WTC11 (cell line): ENCODE results near the gene NEK7. TPM values are rescaled to one million over a fixed set of nuclear protein-coding genes. Genes with fewer than 3 reads are reported as not detected.

Source experiments
- ATAC-seq: fragments of 200-7000 bp; cut with Tn5 transposase; 2 replicates; pipeline ENCODE4 v1.10.0; 2021; ENCODE audit warnings: mild to moderate bottlenecking, moderate library complexity
- CTCF ChIA-PET: fragments of 300-600 bp; sonication (Branson Sonifier 250); formaldehyde crosslinking; loops from one replicate; lab custom pipeline; 2021; ENCODE audit warnings: antibody characterized with exemption; lab: Charles Lee
- POLR2A ChIA-PET: fragments of 350-600 bp; sonication (Branson Sonifier 250); formaldehyde crosslinking; loops from one replicate; lab custom pipeline; 2021; ENCODE audit warnings: antibody characterized with exemption; lab: Charles Lee
- DNase-seq: peaks from one replicate; pipeline ENCODE4 v3.0.0; 2021; ENCODE audit warnings: low spot score
- H3K27ac Mint-ChIP-seq: 2 replicates; pipeline ENCODE4 v1.8.0; 2021; ENCODE audit warnings: mixed read lengths
- H3K27me3 Mint-ChIP-seq: 2 replicates; pipeline ENCODE4 v1.8.0; 2021; ENCODE audit warnings: low read depth, mild to moderate bottlenecking, moderate library complexity, mixed read lengths
- H3K36me3 Mint-ChIP-seq: 2 replicates; pipeline ENCODE4 v1.8.0; 2021; ENCODE audit warnings: mixed read lengths
- H3K4me1 Mint-ChIP-seq: 2 replicates; pipeline ENCODE4 v1.8.0; 2022; ENCODE audit warnings: mixed read lengths
- H3K4me3 Mint-ChIP-seq: 2 replicates; pipeline ENCODE4 v1.8.0; 2021; ENCODE audit warnings: mild to moderate bottlenecking, moderate library complexity, mixed read lengths
- H3K9me3 Mint-ChIP-seq: 2 replicates; pipeline ENCODE4 v1.8.0; 2021; ENCODE audit warnings: mixed read lengths
- CREB1 ChIP-seq: sonication (generic); formaldehyde crosslinking; IDR thresholded peaks from 2 replicates; pipeline ENCODE4 v1.8.0; 2023; ENCODE audit warnings: mild to moderate bottlenecking, missing genetic modification reagents
- ESRRA ChIP-seq: sonication (generic); formaldehyde crosslinking; IDR thresholded peaks from 2 replicates; pipeline ENCODE4 v1.8.1; 2022; ENCODE audit warnings: mild to moderate bottlenecking, missing genetic modification reagents, borderline replicate concordance
- FOXP1 ChIP-seq: sonication (generic); formaldehyde crosslinking; IDR thresholded peaks from 2 replicates; pipeline ENCODE4 v1.8.0; 2022; ENCODE audit warnings: missing genetic modification reagents, mild to moderate bottlenecking, moderate library complexity, borderline replicate concordance
- IRF2 ChIP-seq: sonication (generic); formaldehyde crosslinking; IDR thresholded peaks from 2 replicates; pipeline ENCODE4 v1.8.0; 2022; ENCODE audit warnings: low read depth, missing genetic modification reagents, borderline replicate concordance
- JUN ChIP-seq: sonication (generic); formaldehyde crosslinking; IDR thresholded peaks from 2 replicates; pipeline ENCODE4 v1.8.0; 2023; ENCODE audit warnings: mild to moderate bottlenecking, missing genetic modification reagents
- MXD4 ChIP-seq: fragments of 250-450 bp; sonication (Bioruptor Pico); IDR thresholded peaks from 2 replicates; pipeline ENCODE4 v1.8.0; 2021; ENCODE audit warnings: mild to moderate bottlenecking, moderate library complexity, borderline replicate concordance
- NFATC4 ChIP-seq: fragments of 250-450 bp; sonication (Bioruptor Pico); IDR thresholded peaks from 2 replicates; pipeline ENCODE4 v1.9.0; 2021; ENCODE audit warnings: mild to moderate bottlenecking
- NFE2L1 ChIP-seq: sonication (generic); formaldehyde crosslinking; IDR thresholded peaks from 2 replicates; pipeline ENCODE4 v1.8.1; 2023; ENCODE audit warnings: missing genetic modification reagents
- NR2C2 ChIP-seq: sonication (generic); formaldehyde crosslinking; IDR thresholded peaks from 2 replicates; pipeline ENCODE4 v1.8.0; 2022; ENCODE audit warnings: mild to moderate bottlenecking, missing genetic modification reagents
- SMAD4 ChIP-seq: sonication (generic); formaldehyde crosslinking; IDR thresholded peaks from 2 replicates; pipeline ENCODE4 v1.8.0; 2022; ENCODE audit warnings: mild to moderate bottlenecking, missing genetic modification reagents
- ZNF121 ChIP-seq: sonication (generic); formaldehyde crosslinking; IDR thresholded peaks from 2 replicates; pipeline ENCODE4 v1.8.0; 2023; ENCODE audit warnings: missing genetic modification reagents
- ZNF219 ChIP-seq: sonication (generic); formaldehyde crosslinking; IDR thresholded peaks from 2 replicates; pipeline ENCODE4 v1.8.0; 2023; ENCODE audit warnings: missing genetic modification reagents, mild to moderate bottlenecking, borderline replicate concordance
- ZNF317 ChIP-seq: sonication (generic); formaldehyde crosslinking; IDR thresholded peaks from 2 replicates; pipeline ENCODE4 v1.8.1; 2023; ENCODE audit warnings: low read depth, mild to moderate bottlenecking, moderate library complexity, missing genetic modification reagents, borderline replicate concordance
- ZNF396 ChIP-seq: fragments of 250-450 bp; sonication (Bioruptor Pico); IDR thresholded peaks from 2 replicates; pipeline ENCODE4 v1.8.0; 2021; ENCODE audit warnings: mild to moderate bottlenecking, moderate library complexity, borderline replicate concordance
- ZNF425 ChIP-seq: fragments of 250-450 bp; sonication (Bioruptor Pico); conservative IDR thresholded peaks from 2 replicates; pipeline ENCODE4 v1.9.0; 2021; ENCODE audit warnings: mild to moderate bottlenecking
- ZNF671 ChIP-seq: fragments of 250-450 bp; sonication (Bioruptor Pico); IDR thresholded peaks from 2 replicates; pipeline ENCODE4 v1.8.0; 2021; ENCODE audit warnings: mild to moderate bottlenecking
- total RNA-seq: library from RNA; stranded (reverse); gene quantifications from 3 replicates; pipeline ENCODE4 v1.2.3, GENCODE V29; 2021
- TF ChIP-seq, protein P1 (sequence below): sonication (generic); formaldehyde crosslinking; IDR thresholded peaks from 2 replicates; pipeline ENCODE4 v1.8.1; 2022; ENCODE audit warnings: low read depth, missing genetic modification reagents, borderline replicate concordance
- TF ChIP-seq, protein P2 (sequence below): fragments of 250-450 bp; sonication (Bioruptor Pico); IDR thresholded peaks from 2 replicates; pipeline ENCODE4 v1.9.0; 2021; ENCODE audit warnings: mild to moderate bottlenecking

NEK7 gene
- total RNA-seq, 1 experiment from 2014 or later, result 10.3 TPM

GRCh38 chr1:198168227-198168626 is 11.4 kb downstream of the NEK7 start:
- POLR2A ChIA-PET, result interaction anchor here (0.7 to 1.1 kb wide), 2 partner anchors 12 to 13 kb away, joined by 3 read pairs; partner anchors contain the start of gene NEK7
- peak overlapping the region; percentile 28; the same call in 1 of the 2 replicates for H3K27ac Mint-ChIP-seq
- TF ChIP-seq ZNF317 (CRISPR knock-in tag) (no peak), NR2C2 (no peak), JUN (CRISPR knock-in tag) (no peak), CREB1 (no peak)
- DNase-seq, result no peak
- no peaks in the 10 kb centered on the region for H3K36me3 Mint-ChIP-seq
- CTCF ChIA-PET, result no interaction called here
- H3K27me3 Mint-ChIP-seq, result no peaks in the 10 kb centered on the region
- no peak overlapping the region for H3K4me3 Mint-ChIP-seq
- ATAC-seq, result peak; percentile 25; the same call in 1 of the 2 replicates
- H3K9me3 Mint-ChIP-seq, result no peaks in the 10 kb centered on the region
- H3K4me1 Mint-ChIP-seq, result peaks cover 47% of the 10 kb centered on the region

DNA sequence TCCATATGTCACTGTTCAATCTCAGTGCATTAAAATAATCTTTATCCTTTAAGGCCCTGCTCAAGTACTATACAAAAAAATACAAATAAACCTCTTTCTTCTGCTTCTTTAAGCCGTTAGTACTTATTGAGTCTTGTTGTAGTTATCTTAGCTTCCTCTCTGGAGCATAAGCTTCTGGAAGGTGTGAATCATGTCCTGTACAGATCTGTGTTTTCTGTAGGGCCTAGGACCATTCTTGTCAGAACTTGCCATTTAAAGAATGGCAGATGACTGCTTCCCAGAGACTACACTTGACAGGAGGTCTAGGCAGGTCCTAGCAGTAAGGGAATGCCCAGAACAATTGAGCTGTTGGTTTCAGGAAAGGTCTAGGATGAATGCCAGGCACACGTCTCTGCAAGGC is 12.9 kb downstream of the NEK7 start:
- TF ChIP-seq, protein P1, sequence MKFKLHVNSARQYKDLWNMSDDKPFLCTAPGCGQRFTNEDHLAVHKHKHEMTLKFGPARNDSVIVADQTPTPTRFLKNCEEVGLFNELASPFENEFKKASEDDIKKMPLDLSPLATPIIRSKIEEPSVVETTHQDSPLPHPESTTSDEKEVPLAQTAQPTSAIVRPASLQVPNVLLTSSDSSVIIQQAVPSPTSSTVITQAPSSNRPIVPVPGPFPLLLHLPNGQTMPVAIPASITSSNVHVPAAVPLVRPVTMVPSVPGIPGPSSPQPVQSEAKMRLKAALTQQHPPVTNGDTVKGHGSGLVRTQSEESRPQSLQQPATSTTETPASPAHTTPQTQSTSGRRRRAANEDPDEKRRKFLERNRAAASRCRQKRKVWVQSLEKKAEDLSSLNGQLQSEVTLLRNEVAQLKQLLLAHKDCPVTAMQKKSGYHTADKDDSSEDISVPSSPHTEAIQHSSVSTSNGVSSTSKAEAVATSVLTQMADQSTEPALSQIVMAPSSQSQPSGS (CRISPR knock-in tag), result no peak
- no peak for TF ChIP-seq CREB1
- no peak for TF ChIP-seq ZNF425 (CRISPR knock-in tag)
- TF ChIP-seq ZNF121 (CRISPR knock-in tag), result no peak
- no peak for DNase-seq
- H3K27me3 Mint-ChIP-seq, result no peaks in the 10 kb centered on the region
- H3K4me3 Mint-ChIP-seq, result no peak overlapping the region
- CTCF ChIA-PET, result no interaction called here
- POLR2A ChIA-PET, result no interaction called here
- no peaks in the 10 kb centered on the region for H3K36me3 Mint-ChIP-seq
- peaks cover 47% of the 10 kb centered on the region for H3K4me1 Mint-ChIP-seq
- ATAC-seq, result no peak
- H3K9me3 Mint-ChIP-seq, result no peaks in the 10 kb centered on the region
- peak overlapping the region; percentile 12 for H3K27ac Mint-ChIP-seq

DNA sequence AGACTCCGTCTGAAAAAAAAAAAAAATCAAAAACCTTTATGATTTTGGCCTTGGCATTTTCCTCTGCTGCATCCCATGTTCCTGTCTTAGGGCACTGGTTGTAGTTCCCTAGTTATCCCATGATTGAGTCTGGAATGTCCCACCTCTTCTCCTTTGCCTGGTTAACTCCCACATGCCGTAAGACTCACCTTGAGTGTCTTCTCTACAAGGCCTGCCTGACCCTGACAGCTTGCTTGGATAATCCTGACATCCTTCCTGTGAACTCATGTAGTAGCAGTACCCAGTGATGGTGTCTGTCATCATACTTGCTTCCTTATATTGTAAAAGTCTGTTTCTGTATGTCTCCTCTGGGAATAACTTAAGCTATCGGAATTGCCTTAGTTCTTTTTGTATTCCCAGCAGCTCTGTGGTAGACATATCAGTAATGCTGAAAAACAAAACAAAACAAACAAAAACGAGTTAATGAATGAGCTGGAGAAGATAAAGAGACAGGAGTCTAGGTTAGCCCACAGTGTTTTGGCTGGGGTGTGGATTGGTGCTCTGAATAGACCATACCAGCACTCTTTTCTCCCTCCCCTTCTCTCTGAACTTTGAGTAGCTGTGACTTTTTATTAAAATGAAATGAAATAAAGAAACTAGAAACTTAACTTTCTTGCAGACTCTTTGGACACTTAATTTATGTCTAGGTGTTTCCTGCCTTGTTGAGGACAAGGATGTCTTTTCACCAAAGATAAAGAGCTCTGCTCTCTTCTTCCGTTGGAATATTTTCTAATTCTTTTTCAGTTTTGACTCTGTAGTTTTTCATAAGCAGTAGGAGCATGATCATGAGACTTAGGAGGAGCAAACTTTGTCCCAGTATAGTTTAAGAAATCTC is 15.1 kb downstream of the NEK7 start:
- DNase-seq (no peak), ATAC-seq (0 out of 2 replicates have a peak, but pooled peaks have one; percentile 15)
- peaks cover 35% of the 10 kb centered on the region for H3K4me1 Mint-ChIP-seq
- H3K9me3 Mint-ChIP-seq, result no peaks in the 10 kb centered on the region
- ChIA-PET POLR2A (interaction anchor here (0.6 kb wide), 1 partner anchor 1229 kb away, joined by 4 read pairs; no protein-coding TSS in a partner anchor), CTCF (interaction anchor here (0.9 kb wide), 1 partner anchor 16 kb away, joined by 3 read pairs; no protein-coding TSS in a partner anchor)
- no peaks in the 10 kb centered on the region for H3K36me3 Mint-ChIP-seq
- TF ChIP-seq SMAD4 (CRISPR knock-in tag) (no peak), ZNF396 (CRISPR knock-in tag) (no peak), MXD4 (CRISPR knock-in tag) (no peak), ZNF317 (CRISPR knock-in tag) (no peak), ESRRA (CRISPR knock-in tag) (no peak), IRF2 (no peak), ZNF219 (CRISPR knock-in tag) (no peak), NFATC4 (CRISPR knock-in tag) (no peak), FOXP1 (no peak), ZNF671 (no peak), NFE2L1 (no peak)
- TF ChIP-seq, protein P2, sequence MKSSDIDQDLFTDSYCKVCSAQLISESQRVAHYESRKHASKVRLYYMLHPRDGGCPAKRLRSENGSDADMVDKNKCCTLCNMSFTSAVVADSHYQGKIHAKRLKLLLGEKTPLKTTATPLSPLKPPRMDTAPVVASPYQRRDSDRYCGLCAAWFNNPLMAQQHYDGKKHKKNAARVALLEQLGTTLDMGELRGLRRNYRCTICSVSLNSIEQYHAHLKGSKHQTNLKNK (CRISPR knock-in tag), result no peak
- no peak overlapping the region for H3K27ac Mint-ChIP-seq
- no peak overlapping the region for H3K4me3 Mint-ChIP-seq
- no peaks in the 10 kb centered on the region for H3K27me3 Mint-ChIP-seq
